ENCODE data around the gene SDE2.
"Not testable (repeated sequence)": the region's sequence is repeated elsewhere in the genome, so short reads cannot be mapped to it uniquely, and the experiment has no call there.

Gene SDE2

DNA sequence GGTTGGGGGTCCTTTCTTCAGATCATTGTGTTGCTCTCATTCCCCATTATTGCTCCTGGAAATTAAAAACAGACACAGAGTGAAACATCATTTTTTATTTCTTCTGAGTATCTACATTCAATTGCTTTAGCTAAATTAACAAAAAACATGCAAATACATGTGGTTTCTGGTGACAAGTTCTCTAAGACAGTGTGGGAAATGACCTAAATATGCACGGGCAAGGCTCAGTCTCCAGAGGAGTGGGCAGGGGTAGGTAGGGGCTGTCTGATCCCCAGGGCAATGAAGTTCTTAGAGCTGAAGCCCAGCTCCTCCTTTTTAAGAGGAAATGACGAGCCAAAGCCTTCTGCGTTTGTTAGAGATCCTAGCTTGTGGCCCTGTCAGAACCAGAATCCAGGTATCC lies 62.6 kb downstream of the SDE2 start:
- WGBS (ENCODE audit: insufficient coverage, insufficient read length), result no CpG with 5 or more reads among the region's 3 CpGs

DNA sequence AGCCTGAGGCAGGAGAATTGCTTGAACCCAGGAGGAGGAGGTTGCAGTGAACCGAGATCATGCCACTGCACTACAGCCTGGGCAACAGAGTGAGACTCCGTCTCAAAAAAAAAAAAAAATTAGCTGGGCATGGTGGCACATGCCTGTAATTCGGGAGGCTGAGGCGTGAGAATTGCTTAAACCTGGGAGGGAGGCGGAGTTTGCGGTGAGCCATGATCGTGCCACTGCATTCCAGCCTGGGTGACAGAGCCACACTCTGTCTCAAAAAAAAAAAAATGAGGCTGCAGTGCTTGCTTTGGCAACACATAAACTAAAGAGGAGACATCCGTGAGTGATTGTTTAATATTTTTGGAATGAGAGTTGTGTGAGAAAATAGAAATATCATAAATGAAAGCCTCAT lies 63.1 kb downstream of the SDE2 start:
- not testable (repeated sequence) for DNase-seq (ENCODE audit: low read depth, low spot score); H3K27me3 ChIP-seq (ENCODE audit: control insufficient read depth, insufficient read depth, low read length); H3K4me3 ChIP-seq (ENCODE audit: low read length); H3K36me3 ChIP-seq (ENCODE audit: control insufficient read depth, insufficient read depth, low read length); H3K4me1 ChIP-seq (ENCODE audit: control insufficient read depth, insufficient read depth, low read length); H3K9me3 ChIP-seq (ENCODE audit: control insufficient read depth, insufficient read depth, low read length); H3K27ac ChIP-seq (ENCODE audit: low read length)
- WGBS (ENCODE audit: insufficient coverage, insufficient read length), result no CpG with 5 or more reads among the region's 8 CpGs

More for the DNA sequence above, 62.6 kb downstream of the SDE2 start:
- Histone ChIP-seq H3K36me3 (ENCODE audit: control insufficient read depth, insufficient read depth, low read length) (no peaks in the 10 kb centered on the region), H3K4me3 (ENCODE audit: low read length) (no peak overlapping the region), H3K27ac (ENCODE audit: low read length) (no peak overlapping the region), H3K4me1 (ENCODE audit: control insufficient read depth, insufficient read depth, low read length) (peaks cover 2% of the 10 kb centered on the region; the same call in 1 of the 2 replicates), H3K9me3 (ENCODE audit: control insufficient read depth, insufficient read depth, low read length) (no peaks in the 10 kb centered on the region), H3K27me3 (ENCODE audit: control insufficient read depth, insufficient read depth, low read length) (no peaks in the 10 kb centered on the region)
- DNase-seq (ENCODE audit: low read depth, low spot score), result no peak

DNA sequence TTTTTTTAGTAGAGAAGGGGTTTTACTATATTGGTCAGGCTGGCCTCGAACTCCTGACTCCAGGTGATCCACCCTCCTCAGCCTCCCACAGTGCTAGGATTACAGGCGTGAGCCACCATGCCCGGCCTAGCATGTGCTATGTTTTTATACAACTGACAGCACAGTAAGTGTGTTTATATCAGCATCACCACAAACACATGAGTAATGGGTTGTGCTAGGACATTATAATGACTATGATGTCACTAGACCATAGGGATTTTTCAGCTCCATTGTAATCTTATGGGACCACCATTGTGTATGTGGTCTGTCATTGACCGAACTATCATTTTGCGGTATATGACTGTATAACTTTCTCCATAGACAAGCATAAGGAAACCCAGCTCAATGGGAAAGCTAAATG lies 64.4 kb downstream of the SDE2 start:
- H3K36me3 ChIP-seq (ENCODE audit: control insufficient read depth, insufficient read depth, low read length), result no peaks in the 10 kb centered on the region
- H3K27me3 ChIP-seq (ENCODE audit: control insufficient read depth, insufficient read depth, low read length), result no peaks in the 10 kb centered on the region
- H3K4me1 ChIP-seq (ENCODE audit: control insufficient read depth, insufficient read depth, low read length), result no peaks in the 10 kb centered on the region
- no CpG with 5 or more reads among the region's 5 CpGs for WGBS (ENCODE audit: insufficient coverage, insufficient read length)
- H3K27ac ChIP-seq (ENCODE audit: low read length), result no peak overlapping the region
- no peak overlapping the region for H3K4me3 ChIP-seq (ENCODE audit: low read length)
- H3K9me3 ChIP-seq (ENCODE audit: control insufficient read depth, insufficient read depth, low read length), result no peaks in the 10 kb centered on the region
- no peak for DNase-seq (ENCODE audit: low read depth, low spot score)

DNA sequence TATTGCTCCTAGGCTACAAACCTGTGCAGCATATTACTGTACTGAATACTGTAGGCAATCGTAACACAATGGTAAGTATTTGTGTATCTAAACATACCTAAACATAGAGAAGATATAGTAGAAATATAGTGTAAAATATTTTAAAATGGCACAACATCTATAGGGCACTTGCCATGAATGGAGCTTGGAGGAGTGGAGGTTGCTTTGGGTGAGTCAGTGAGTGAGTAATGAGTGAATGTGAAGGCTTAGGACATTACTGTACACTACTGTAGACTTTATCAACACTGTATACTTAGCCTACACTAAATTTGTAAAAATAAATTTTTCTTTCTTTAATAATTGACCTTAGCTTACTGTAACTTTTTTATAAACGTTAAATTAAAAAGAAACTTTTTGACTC lies 66.1 kb downstream of the SDE2 start:
- Histone ChIP-seq H3K27ac (ENCODE audit: low read length) (no peak overlapping the region), H3K9me3 (ENCODE audit: control insufficient read depth, insufficient read depth, low read length) (no peaks in the 10 kb centered on the region), H3K36me3 (ENCODE audit: control insufficient read depth, insufficient read depth, low read length) (no peaks in the 10 kb centered on the region), H3K27me3 (ENCODE audit: control insufficient read depth, insufficient read depth, low read length) (no peaks in the 10 kb centered on the region), H3K4me1 (ENCODE audit: control insufficient read depth, insufficient read depth, low read length) (no peaks in the 10 kb centered on the region), H3K4me3 (ENCODE audit: low read length) (no peak overlapping the region)
- no peak for DNase-seq (ENCODE audit: low read depth, low spot score)
- WGBS (ENCODE audit: insufficient coverage, insufficient read length), result 100% methylated on average over 1 of the region's 2 CpGs
